ENCODE results near the gene USP36.
A peak's percentile ranks its signal among the peaks of the same experiment; 100 is the strongest.
"Not testable (repeated sequence)": the region's sequence is repeated elsewhere in the genome, so short reads cannot be mapped to it uniquely, and the experiment has no call there.

Gene USP36

DNA sequence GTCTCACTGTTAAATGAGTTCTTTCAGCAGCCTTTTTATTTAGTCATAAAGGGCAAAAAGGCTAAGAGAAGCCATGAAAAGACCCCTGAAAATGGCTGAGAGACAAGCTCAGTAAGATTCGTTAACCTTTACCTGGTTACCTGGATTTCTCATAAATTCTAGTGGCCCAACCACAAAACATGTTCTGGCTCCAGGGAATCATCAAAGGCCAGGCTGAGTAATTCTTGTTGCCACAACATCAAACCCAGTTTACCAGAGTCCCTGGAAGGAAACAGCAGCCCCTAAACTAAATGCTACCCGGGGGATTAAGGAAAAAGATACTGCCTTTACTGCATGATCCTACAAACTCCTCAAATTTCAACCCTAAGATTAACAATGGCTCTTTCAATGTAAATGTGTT, 74.4 kb downstream of the USP36 start:
- DNase-seq (ENCODE audit: low read depth), result no peak

DNA sequence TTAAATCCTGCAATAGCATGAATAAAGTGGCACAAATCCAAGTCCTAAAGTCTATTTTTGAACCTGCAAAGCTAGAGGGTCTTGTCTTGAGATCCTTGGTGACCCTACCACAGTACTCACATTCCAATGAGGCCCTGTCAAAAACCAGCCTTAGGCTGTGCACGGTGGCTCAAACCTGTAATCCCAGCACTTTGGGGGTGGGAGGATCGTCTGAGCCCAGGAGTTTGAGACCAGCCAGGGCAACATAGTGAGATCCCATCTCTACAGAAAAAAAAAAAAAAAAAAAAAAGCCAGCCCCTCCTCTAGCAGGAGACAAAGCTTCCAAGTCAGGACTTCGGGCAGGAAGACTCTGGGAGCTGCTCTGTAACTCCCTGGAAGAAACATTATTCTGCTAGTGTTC, 74.8 kb downstream of the USP36 start:
- DNase-seq (ENCODE audit: low read depth), result no peak

DNA sequence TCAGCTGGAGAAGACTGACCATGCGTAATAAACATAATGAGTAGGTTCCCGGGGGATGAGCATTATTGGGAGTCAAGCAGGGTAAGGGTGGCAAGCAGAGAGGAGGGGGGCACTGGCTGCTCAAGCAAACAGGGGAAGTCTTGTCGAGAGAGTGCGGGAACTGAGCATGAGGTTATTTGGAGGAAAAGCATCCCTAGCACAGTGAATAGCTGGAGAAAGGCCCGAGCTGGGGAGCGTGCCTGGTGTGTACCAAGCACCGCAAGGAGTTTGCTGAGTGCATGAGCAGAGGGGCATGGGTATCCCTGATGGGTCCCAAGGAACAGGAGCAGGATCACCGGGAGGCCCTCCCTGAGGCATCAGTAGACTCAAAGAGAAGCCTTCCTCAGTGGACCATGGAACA, 75.7 kb downstream of the USP36 start:
- DNase-seq (ENCODE audit: low read depth), result no peak

DNA sequence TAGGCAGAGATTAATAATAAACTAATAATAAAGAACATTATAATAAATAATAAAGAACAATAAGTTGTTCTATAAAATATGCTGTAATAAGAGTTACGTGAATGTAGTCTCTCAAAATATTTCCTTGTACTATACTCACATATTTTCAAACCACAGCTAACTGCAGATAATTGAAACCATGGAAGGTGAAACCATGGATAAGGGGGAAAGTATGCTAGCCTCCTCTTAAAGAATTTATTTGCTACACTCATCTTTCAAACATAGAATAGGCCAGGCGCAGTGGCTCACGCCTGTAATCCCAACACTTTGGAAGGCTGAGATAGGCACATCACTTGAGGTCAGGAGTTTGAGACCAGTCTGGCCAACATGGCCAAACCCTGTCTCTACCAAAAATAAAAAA, 77.1 kb downstream of the USP36 start:
- no peak for DNase-seq (ENCODE audit: low read depth)

DNA sequence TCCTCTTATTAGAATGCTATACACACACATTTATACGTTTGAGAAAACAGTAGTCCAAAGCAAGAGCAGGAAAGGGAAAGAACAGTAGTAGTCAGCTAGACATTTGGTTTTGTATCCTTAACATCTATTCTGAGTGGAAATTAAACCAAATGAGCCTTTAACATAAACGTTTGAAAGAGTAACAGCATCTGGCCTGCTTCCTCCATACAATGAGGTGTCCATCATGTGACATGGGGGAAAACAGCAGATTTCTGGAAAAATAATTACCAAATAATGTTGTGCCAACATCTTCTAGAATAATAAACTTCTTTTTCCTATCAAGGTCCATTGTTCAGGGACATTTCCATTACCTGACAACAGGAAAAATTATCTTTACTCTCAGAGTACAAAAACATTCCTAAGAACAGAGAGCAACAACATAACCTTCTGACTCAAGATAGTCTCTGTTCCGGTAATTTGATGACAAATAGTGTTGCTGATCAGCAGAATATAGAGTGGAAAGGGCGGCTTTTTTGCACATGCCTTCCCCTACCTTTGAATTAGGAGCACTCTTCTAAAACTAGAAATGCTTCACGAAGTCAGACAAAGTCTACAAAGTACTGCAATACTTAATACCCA, 78.7 kb downstream of the USP36 start:
- no peak for DNase-seq (ENCODE audit: low read depth)

DNA sequence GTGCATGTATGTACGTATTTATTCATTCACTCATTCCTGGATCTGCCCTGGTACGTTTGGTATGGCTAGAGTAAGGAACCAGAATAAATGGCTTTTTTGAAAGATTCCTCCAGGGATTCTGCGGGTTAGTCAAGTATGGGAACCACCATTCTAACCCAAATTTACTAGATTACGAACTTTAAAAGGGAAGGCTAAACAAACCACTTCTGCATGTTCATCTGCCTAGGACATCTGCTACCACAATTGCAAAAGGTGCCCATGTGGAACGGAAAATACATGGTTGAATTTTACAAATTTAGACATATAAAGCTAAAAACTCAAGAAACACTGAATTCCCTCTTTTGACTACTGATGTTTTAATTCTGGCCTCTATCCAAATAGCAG, 80.7 kb downstream of the USP36 start:
- no peak for DNase-seq (ENCODE audit: low read depth)

DNA sequence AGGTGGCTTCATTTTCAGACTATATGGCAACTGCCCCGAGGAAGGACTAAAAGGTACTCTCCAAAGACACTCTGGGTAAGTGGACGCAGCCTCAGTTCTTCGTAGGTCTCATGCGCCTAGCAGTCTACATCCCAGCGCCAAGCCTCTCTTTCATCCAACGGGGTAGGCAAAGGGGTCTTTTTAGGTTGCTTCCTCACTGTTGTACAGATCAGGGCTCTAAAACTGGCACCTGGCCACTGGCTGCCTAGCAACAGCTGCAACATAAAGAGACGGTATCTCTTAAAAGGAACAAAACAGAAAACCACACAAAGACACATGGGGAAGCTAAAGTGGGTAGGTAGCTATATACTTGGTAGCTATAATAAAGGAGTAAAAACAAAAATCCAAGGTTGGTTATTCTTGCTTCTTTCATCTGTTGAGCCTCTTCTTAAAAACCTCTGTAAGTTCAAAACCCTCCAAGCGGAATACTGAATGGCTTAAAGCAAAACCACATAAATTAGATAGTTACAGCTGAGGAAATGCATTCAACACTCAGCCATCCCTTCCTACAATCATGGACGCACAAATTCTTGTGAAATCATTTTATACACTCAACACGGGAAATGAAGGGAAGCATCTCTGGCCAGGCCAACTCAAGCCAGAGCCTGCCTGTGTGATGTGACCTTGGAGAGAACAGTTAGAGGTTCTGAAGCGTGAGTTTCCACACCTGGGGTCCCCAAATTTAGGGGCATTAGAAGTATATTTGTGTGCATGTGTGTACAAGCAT, 81.2 kb downstream of the USP36 start:
- peak; percentile 37 for DNase-seq (ENCODE audit: low read depth)

DNA sequence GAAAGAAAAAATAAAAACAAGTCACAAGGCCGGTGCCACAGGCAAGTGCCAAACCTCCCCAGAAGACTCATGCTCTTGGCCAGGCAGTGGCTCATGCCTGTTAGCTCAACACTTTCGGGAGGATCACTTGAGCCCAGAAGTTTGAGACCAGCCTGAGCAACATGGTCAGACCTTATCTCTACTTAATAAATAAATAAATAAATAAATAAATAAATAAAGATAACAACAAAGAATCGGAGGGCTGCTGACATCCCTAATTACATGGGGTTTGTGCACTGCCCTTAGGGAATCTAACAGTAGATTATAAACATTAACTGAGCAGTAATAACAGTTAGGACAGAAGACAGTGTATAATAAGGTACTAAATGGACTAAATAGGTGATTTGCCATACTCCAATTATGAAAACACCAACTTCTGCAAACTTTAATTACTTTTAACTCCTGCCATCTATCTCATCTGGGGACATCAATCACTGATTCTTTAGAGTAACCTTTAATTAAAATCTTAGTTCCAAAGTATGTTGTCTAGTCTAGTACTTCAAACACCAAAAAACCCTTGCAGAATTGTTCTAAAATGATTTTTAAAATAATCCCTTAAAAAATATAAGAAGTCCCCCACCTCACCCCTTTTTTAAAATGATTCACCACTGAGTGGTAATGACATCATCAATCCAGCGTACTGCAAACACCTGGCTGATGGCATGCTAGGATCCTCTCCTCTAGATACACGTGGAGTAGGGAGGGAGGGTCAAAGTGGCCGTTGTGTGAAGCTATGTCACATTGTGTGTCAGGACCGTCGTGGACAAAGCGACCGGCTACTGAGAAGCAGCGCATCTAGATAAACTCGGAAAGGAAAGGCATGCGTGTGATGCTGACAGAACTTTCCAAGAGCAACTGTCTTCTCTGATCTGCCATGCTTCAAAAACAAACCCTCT, 87.0 kb downstream of the USP36 start:
- DNase-seq (ENCODE audit: low read depth), result no peak

DNA sequence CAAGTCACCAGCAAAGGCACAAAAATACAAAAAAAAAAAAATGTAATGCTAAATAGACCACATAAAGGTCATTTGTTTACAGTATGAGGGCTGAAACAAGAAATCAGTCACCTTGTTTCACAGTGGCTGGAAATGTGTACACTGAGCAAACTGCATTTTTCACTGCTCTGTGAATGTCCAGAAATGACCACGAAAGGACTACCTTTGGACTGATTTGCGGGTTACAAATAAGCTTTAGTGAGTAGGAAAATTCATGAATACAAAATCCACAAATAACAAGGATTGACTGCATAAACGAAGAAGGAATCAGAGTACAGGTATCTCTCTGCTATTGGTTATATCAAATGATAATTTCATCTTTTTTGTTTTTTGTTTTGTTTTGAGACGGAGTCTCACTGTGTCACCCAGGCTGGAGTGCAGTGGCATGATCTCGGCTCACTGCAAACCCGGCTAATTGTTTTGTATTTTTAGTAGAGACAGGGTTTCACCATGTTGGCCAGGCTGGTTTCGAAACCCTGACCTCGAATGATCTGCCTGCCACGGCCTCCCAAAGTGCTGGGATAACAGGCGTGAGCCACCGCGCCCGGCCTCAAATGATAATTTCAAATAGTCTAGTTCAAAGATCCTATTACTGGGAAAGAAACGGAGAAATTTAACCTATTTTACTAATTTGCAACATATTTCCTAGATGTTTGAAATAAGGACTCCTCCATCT, 89.0 kb downstream of the USP36 start:
- no peak for DNase-seq (ENCODE audit: low read depth)

DNA sequence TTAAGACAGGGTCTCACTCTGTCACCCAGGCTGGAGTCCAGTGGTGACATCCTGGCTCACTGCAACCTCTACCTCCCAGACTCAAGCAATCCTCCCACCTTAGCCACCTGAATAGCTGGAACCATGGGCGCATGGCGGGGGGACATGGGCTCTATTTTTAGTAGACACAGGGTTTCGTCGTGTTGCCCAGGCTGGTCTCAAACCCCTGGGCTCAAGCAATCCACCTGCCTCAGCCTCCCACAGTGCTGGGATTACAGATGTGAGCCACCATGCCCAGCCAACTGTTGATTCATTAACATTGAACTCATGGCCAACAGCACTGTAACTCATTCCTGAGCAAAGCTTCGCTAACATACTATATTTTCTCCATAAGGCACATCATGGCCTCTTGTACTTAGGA, 89.6 kb downstream of the USP36 start:
- not testable (repeated sequence) for DNase-seq (ENCODE audit: low read depth)

DNA sequence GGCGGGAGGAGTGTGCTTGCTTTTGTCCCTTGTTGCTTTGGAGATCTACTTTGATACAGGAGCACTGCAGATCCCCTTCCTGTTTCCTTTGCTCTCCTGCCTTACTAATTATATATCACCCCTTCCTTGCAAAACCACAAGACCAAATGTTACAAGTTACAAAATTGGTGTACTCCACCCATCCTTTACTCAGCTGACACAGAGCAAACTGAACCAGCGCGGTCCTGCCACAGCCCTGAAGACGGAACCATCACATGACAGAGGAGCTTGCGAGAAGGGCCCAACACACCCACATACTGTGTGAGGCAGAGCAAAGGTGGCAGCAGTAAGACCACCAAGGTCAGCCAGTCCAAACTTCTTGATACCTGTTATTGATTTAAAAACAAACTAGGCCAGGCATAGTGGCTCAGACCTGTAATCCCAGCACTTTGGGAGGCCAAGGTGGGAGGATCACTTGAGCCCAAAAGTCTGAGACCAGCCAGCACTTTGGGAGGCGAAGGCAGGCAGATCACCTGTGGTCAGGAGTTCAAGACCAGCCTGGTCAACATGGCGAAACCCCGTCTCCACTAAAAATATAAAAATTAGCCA, 91.8 kb downstream of the USP36 start:
- no peak for DNase-seq (ENCODE audit: low read depth)

DNA sequence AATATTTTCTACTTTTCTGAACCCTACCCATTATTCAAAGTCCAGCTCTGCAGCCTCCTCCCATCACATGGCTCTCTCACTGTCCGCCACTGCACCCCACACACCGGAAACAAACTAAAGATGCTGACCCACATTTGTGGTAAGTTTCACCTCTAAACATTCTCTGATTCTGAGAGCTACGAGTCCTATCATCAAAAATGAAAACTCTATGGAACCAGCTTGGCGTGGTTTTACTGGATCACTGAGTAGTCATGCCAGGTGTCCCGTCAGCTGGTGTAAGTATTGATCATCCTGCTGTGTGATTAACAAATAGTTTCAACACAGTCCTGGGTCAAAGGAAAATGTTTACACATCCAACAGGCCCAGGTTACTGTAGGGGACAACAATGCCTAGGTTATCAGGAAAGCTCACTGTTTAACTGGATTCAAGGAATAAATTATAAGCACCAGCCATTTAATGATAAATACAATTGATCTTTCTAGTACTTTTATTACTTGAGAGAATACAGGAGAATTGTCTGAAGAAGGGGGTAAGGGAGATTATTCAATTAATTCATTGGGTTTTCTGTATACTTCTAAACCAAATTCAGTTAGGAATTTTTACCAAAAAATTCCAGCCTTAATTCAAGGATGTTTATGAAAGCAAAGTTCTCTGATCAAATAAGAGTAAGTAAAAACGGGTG, 92.4 kb downstream of the USP36 start:
- no peak for DNase-seq (ENCODE audit: low read depth)

DNA sequence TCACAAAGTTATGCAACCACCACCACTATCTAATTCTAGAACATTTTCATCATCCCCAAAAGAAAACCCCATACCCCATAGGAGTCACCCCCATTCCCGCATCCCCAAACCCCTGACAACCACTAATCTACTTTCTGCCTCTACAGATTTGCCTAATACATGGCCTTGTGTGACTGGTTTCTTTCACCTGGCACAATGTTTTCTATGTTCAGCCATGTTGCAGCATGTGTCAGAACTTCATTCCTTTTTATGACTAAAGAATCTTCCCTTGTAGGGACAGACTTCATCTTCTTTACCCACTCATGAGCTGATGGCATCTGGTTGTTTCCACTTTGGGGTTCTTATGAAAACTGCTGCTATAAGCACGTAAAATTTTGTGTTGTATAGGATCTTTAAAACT, 93.1 kb downstream of the USP36 start:
- DNase-seq (ENCODE audit: low read depth), result no peak

DNA sequence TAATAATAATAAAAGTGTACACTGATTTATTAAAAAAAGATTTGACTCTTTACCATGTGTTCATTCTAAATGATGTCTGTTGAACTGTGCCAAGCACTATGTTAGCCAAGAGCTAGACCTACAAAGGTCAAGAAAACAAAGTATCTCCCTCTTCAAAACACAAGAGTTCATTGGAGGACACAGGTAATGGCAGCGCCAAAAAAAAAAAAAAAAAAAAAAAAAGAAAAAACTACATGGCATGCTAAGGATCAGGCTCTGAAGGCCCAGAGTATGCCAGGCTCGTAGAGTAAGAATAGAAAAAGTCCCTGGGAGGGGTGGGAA, 93.7 kb downstream of the USP36 start:
- no peak for DNase-seq (ENCODE audit: low read depth)

DNA sequence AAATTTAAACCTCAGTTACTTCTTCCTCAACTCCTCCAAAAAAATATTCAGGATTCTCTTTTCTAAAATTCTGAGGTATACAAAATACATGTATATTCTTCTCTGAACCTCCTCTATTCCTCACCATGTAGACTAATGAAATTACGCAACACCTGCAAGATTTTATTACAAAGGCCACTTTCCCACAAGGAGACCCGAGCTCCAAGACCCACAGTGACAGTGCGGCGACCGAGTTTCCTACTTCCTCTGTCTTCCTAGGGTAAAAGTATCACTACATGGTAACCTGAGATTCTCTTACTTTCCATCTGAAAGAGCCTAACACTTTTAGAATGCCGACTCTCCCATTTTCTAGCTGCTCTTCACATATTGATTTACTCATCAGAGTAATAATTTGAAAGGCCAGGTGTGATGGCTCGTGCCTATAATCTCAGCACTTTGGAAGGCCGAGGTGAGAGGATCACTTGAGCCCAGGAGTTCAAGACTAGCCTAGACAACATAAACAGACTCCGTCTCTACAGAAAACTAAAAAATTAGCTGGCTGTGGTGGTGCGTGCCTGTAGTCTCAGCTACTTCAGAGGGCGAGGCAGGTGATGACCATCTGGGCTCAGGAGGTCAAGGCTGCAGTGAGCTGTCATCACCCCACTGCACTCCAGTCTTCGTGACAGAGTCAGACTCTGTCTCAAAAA, 94.2 kb downstream of the USP36 start:
- no peak for DNase-seq (ENCODE audit: low read depth)

Data from fibroblast of the conjunctiva (primary cell).